Endothelial cell of umbilical vein (primary cell): Measurements from ENCODE around the gene PABPC1L. TPM values are rescaled to one million over a fixed set of nuclear protein-coding genes. Genes with fewer than 3 reads are reported as not detected.

ENCODE experiments used
- BruUV-seq: library from RNA; stranded (reverse); fragments of 400-500 nt; replicated peaks from 2 replicates; lab custom pipeline; 2021; lab: Mats Ljungman, UMichigan
- CTCF ChIA-PET: fragments of 300-600, 350-600 bp; sonication (Branson Sonifier 250); formaldehyde crosslinking; loops from one replicate; lab custom pipeline; 2021; ENCODE audit warnings: antibody characterized with exemption, inconsistent platforms; lab: Charles Lee
- POLR2A ChIA-PET: fragments of 300-600, 350-600 bp; sonication (Branson Sonifier 250); formaldehyde crosslinking; loops from one replicate; lab custom pipeline; 2021; ENCODE audit warnings: antibody characterized with exemption, inconsistent platforms; lab: Charles Lee
- DNase-seq: peaks from one replicate; pipeline ENCODE4 v3.0.0-alpha.2; 2011; ENCODE audit warnings: low read depth, low spot score
- FAIRE-seq: peaks from 2 replicates; lab custom pipeline; 2011; peaks lifted over from hg19 to GRCh38; lab: Jason Lieb, UNC
- H2AFZ ChIP-seq: 2 replicates; pipeline ENCODE4 v1.6.0; 2012; ENCODE audit warnings: low read depth, low read length, control low read depth, inconsistent platforms
- H3K27ac ChIP-seq: 2 replicates; pipeline ENCODE4 v1.5.1; 2011; ENCODE audit warnings: low read depth, mild to moderate bottlenecking, control low read depth, low read length, moderate library complexity; ENCODE audit not compliant: insufficient read depth
- H3K27me3 ChIP-seq, 2 experiments: 2 replicates each; pipeline versions ENCODE4 v1.6.0 to v1.6.1; 2011; ENCODE audit warnings: low read length in 2 of 2, mixed read lengths in 1 of 2; ENCODE audit not compliant: control insufficient read depth in 2 of 2, insufficient read depth in 2 of 2
- H3K36me3 ChIP-seq, 2 experiments: 2 replicates in 1 of 2; 3 replicates in 1 of 2; pipeline ENCODE4 v1.5.1; 2011; ENCODE audit warnings: low read length in 2 of 2, mild to moderate bottlenecking in 1 of 2, moderate library complexity in 1 of 2; ENCODE audit not compliant: control insufficient read depth in 2 of 2, insufficient read depth in 2 of 2; ENCODE audit errors: extremely low read depth in 1 of 2
- H3K4me1 ChIP-seq: 3 replicates; pipeline ENCODE4 v1.5.1; 2011; ENCODE audit warnings: mild to moderate bottlenecking, low read length; ENCODE audit not compliant: control insufficient read depth, insufficient read depth; ENCODE audit errors: extremely low read depth
- H3K4me2 ChIP-seq: 2 replicates; pipeline ENCODE4 v1.6.1; 2011; ENCODE audit warnings: low read length, control low read depth, mixed read lengths; ENCODE audit not compliant: insufficient read depth
- H3K4me3 ChIP-seq, 3 experiments: fragments of 200-600 bp in 1 of 3; sonication (generic), shearing (Covaris generic) in 1 of 3; replicated peaks in 1 of 3; 2 replicates each; pipeline ENCODE4 v1.5.1; 2011 to 2016; ENCODE audit warnings: control low read depth in 3 of 3, low read length in 3 of 3, mild to moderate bottlenecking in 2 of 3, inconsistent platforms in 1 of 3, low read depth in 1 of 3, moderate library complexity in 1 of 3; ENCODE audit not compliant: insufficient read depth in 1 of 3
- H3K79me2 ChIP-seq: 2 replicates; pipeline ENCODE4 v1.6.0; 2012; ENCODE audit warnings: low read length, inconsistent platforms; ENCODE audit not compliant: control insufficient read depth, insufficient read depth
- H3K9ac ChIP-seq: replicated peaks from 2 replicates; pipeline ENCODE3; 2011; ENCODE audit warnings: low read length, control low read depth; ENCODE audit not compliant: insufficient read depth; ENCODE audit errors: extremely low read depth
- H3K9me1 ChIP-seq: replicated peaks from 3 replicates; pipeline ENCODE4 v1.6.0; 2011; ENCODE audit warnings: mild to moderate bottlenecking, low read length; ENCODE audit not compliant: control insufficient read depth, insufficient read depth; ENCODE audit errors: extremely low read depth
- H3K9me3 ChIP-seq: replicated peaks from 2 replicates; pipeline ENCODE4 v1.5.1; 2012; ENCODE audit warnings: low read length, inconsistent platforms; ENCODE audit not compliant: control insufficient read depth, insufficient read depth
- H4K20me1 ChIP-seq: replicated peaks from 2 replicates; pipeline ENCODE3; 2011; ENCODE audit warnings: mild to moderate bottlenecking, low read length; ENCODE audit not compliant: control insufficient read depth, insufficient read depth; ENCODE audit errors: extremely low read depth
- FOS ChIP-seq: IDR thresholded peaks from 2 replicates; pipeline ENCODE4 v1.6.1; 2011; ENCODE audit warnings: mild to moderate bottlenecking, low read length, moderate library complexity, borderline replicate concordance; ENCODE audit not compliant: insufficient read depth
- GATA2 ChIP-seq: IDR thresholded peaks from 2 replicates; pipeline ENCODE4 v1.7.0; 2011; ENCODE audit warnings: low read depth, mild to moderate bottlenecking, moderate library complexity, mixed read lengths, low read length; ENCODE audit not compliant: insufficient read length, insufficient read depth
- JUN ChIP-seq: IDR thresholded peaks from 2 replicates; pipeline ENCODE4 v1.6.1; 2011; ENCODE audit warnings: borderline replicate concordance, low read depth; ENCODE audit not compliant: insufficient read length, insufficient read depth
- MYC ChIP-seq: IDR thresholded peaks from one replicate; pipeline ENCODE4 v1.6.1; 2011; ENCODE audit warnings: mild to moderate bottlenecking, low read depth, low read length
- POLR2A ChIP-seq: IDR thresholded peaks from 2 replicates; pipeline ENCODE4 v1.6.1; 2012; ENCODE audit warnings: low read depth, mild to moderate bottlenecking, control low read depth, low read length
- POLR2AphosphoS5 ChIP-seq: IDR thresholded peaks from 2 replicates; pipeline ENCODE4 v1.6.1; 2012; ENCODE audit warnings: low read depth, mild to moderate bottlenecking, control low read depth, low read length, moderate library complexity; ENCODE audit not compliant: insufficient read depth
- dilution Hi-C: fragments of 300-500 bp; cut with MboI; formaldehyde crosslinking; loops from one replicate; pipeline ENCODE4 v1.15.0; 2019; ENCODE audit warnings: low sequenced_read_pairs; ENCODE audit not compliant: extremely low pct_ligation_motif_present
- intact Hi-C: fragments of 100-400 bp; cut with micrococcal nuclease; formaldehyde crosslinking; loops from one replicate; pipeline ENCODE4 v1.10.0; 2022
- polyA plus RNA-seq, 4 experiments: library from polyadenylated mRNA; depleted of rRNA in 3 of 4; stranded (reverse) in 3 of 4; unstranded in 1 of 4; fragments of >200 nt; gene quantifications; 2 replicates each; pipeline versions ENCODE4 v1.2.1 to v1.2.3, GENCODE V29; 2011 to 2012; ENCODE audit warnings: missing spikeins in 1 of 4
- total RNA-seq: library from RNA; stranded (reverse); gene quantifications from 2 replicates; pipeline ENCODE4 v1.2.3, GENCODE V29; 2021
- TF ChIP-seq, protein P1 (sequence below): IDR thresholded peaks from 2 replicates; pipeline ENCODE4 v1.6.1; 2011; ENCODE audit not compliant: insufficient read depth, insufficient read length

PABPC1L gene
- total and polyA plus RNA-seq, 2 donors (not counting 3 experiments of a cell fraction or from before 2014, with no cell fraction given), result 7.8 to 12.6 TPM

- intact Hi-C loops, result loop anchor here (10.0 kb wide), 3 partner anchors 409 to 1811 kb away; partner anchors contain the start of gene TTPAL
- peaks cover 30% of the 10 kb centered on the region for H3K79me2 ChIP-seq
- H3K36me3 ChIP-seq, result no peaks in the 10 kb centered on the region
- FAIRE-seq (no peak), DNase-seq (no peak)
- ChIA-PET CTCF (no interaction called here), POLR2A (no interaction called here)
- no peak overlapping the region for H3K9ac ChIP-seq
- no peak overlapping the region for H2AFZ ChIP-seq
- dilution Hi-C loops, result no loop called here
- H4K20me1 ChIP-seq, result peaks cover 5% of the 10 kb centered on the region
- no peak overlapping the region for H3K4me3 ChIP-seq
- no peak overlapping the region for H3K27ac ChIP-seq
- H3K9me1 ChIP-seq, result no peaks in the 10 kb centered on the region
- H3K4me1 ChIP-seq, result peaks cover 21% of the 10 kb centered on the region
- TF ChIP-seq JUN (no peak), FOS (no peak), MYC (no peak)
- TF ChIP-seq, protein P1, sequence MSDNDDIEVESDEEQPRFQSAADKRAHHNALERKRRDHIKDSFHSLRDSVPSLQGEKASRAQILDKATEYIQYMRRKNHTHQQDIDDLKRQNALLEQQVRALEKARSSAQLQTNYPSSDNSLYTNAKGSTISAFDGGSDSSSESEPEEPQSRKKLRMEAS, result no peak
- H3K9me3 ChIP-seq, result no peaks in the 10 kb centered on the region
- H3K4me2 ChIP-seq, result no peak overlapping the region
- H3K27me3 ChIP-seq, result peaks cover 0 to 2% of the 10 kb centered on the region in 2 experiments
- BruUV-seq, result no TSS peak
Measured at GRCh38 chr20:44883214-44883902, 26.5 kb upstream of the PABPC1L start.

DNA sequence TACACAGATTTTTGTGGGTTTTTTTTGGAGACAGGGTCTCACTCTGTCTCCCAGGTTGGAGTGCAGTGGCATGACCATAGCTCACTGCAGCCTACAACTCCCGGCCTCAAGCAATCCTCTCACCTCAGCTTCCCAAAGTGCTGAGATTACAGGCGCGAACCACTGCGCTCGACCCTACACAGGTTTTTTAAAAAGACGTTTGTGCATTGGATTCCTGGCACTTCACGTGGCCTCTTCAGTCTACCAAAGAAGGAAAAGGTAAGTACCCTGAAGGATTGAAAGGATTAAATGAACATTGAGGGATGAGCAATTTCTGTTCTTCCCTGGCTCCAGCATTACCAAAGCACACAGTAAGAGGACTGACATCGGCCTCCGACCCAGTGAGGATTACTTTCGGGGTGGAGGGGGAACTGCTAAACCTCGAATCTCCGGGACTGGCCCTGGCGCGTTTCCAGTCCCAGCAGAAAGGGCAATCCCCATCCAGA, 24.9 kb upstream of the PABPC1L start:
- peaks cover 12% of the 10 kb centered on the region for H4K20me1 ChIP-seq
- TF ChIP-seq POLR2A (peak; percentile 28), GATA2 (no peak), POLR2AphosphoS5 (no peak)
- intact Hi-C loops, result loop anchor here (1.0 to 10.0 kb wide), 7 partner anchors 76 to 1810 kb away; partner anchors contain the start of genes TOMM34 and TTPAL
- peaks cover 0 to 5% of the 10 kb centered on the region in 2 experiments for H3K36me3 ChIP-seq
- peak overlapping the region; percentile 84 for H3K4me2 ChIP-seq
- H3K9me1 ChIP-seq, result no peaks in the 10 kb centered on the region
- H3K79me2 ChIP-seq, result peaks cover 46% of the 10 kb centered on the region
- ChIA-PET POLR2A (interaction anchor here (0.9 kb wide), 1 partner anchor 23 kb away, joined by 3 read pairs; no protein-coding TSS in a partner anchor), CTCF (interaction anchor here (0.6 to 1.1 kb wide), 5 partner anchors 10 to 159 kb away, joined by 3 to 4 read pairs (median 3); partner anchors contain the start of gene TOMM34)
- H3K9ac ChIP-seq, result peak overlapping the region; percentile 47
- FAIRE-seq (no peak), DNase-seq (no peak)
- no peaks in the 10 kb centered on the region for H3K9me3 ChIP-seq
- peak overlapping the region; percentile 3 to 89 (median 41) for H3K4me3 ChIP-seq
- H3K27ac ChIP-seq, result peak overlapping the region; percentile 4
- peak overlapping the region; percentile 92 for H2AFZ ChIP-seq
- H3K4me1 ChIP-seq, result peaks cover 33% of the 10 kb centered on the region
- BruUV-seq, result TSS peak; percentile 42
- no peaks in the 10 kb centered on the region for H3K27me3 ChIP-seq
- dilution Hi-C loops, result no loop called here
